LHCN-M2 (cell line): ENCODE measurements around the gene CTDP1. TPM values are rescaled to one million over a fixed set of nuclear protein-coding genes. Genes with fewer than 3 reads are reported as not detected.
"Not testable (repeated sequence)": the region's sequence is repeated elsewhere in the genome, so short reads cannot be mapped to it uniquely, and the experiment has no call there.

Source experiments
- DNase-seq: peaks from one replicate; pipeline ENCODE4 v3.0.0-alpha.2; 2012; ENCODE audit warnings: low read depth
- total RNA-seq: library from RNA; depleted of rRNA; stranded (reverse); fragments of >200 nt; gene quantifications from 2 replicates; pipeline ENCODE4 v1.2.3, GENCODE V29; 2014

Gene CTDP1
- total RNA-seq, 1 experiment from 2014 or later: 16.4 TPM

- DNase-seq: no peak
These were observed 18.4 kb downstream of the CTDP1 start for GRCh38 chr18:79697976-79698375.

- DNase-seq: peak; percentile 62
These were observed 19.2 kb downstream of the CTDP1 start for GRCh38 chr18:79698668-79699335.

- DNase-seq: no peak
These were observed 20.1 kb downstream of the CTDP1 start for GRCh38 chr18:79699653-79700052.

GRCh38 chr18:79702906-79703305 is 23.3 kb downstream of the CTDP1 start:
- DNase-seq: no peak

- DNase-seq: no peak
These were observed 25.0 kb downstream of the CTDP1 start for GRCh38 chr18:79704631-79705030.

- no peak for DNase-seq
These were observed 25.7 kb downstream of the CTDP1 start for GRCh38 chr18:79705272-79705671.

- DNase-seq: no peak
These were observed 26.4 kb downstream of the CTDP1 start for GRCh38 chr18:79706006-79706405.

- DNase-seq: no peak
These were observed 27.1 kb downstream of the CTDP1 start for GRCh38 chr18:79706658-79707057.

- DNase-seq: no peak
These were observed 27.6 kb downstream of the CTDP1 start for GRCh38 chr18:79707239-79707638.

- DNase-seq: no peak
These were observed 28.1 kb downstream of the CTDP1 start for GRCh38 chr18:79707671-79708070.

- DNase-seq: no peak
These were observed 28.8 kb downstream of the CTDP1 start for GRCh38 chr18:79708412-79708811.

- DNase-seq: no peak
These were observed 32.7 kb downstream of the CTDP1 start for GRCh38 chr18:79712206-79712857.

- DNase-seq: no peak
These were observed 33.7 kb downstream of the CTDP1 start for GRCh38 chr18:79713341-79713740.

GRCh38 chr18:79714531-79715240 is 35.1 kb downstream of the CTDP1 start:
- no peak for DNase-seq

- DNase-seq: no peak
These were observed 35.7 kb downstream of the CTDP1 start for GRCh38 chr18:79715280-79715679.

- no peak for DNase-seq
These were observed 37.5 kb downstream of the CTDP1 start for GRCh38 chr18:79717059-79717458.

GRCh38 chr18:79717555-79718074 is 38.0 kb downstream of the CTDP1 start:
- no peak for DNase-seq

GRCh38 chr18:79718126-79718525 is 38.5 kb downstream of the CTDP1 start:
- no peak for DNase-seq

GRCh38 chr18:79718878-79719477 is 39.4 kb downstream of the CTDP1 start:
- no peak for DNase-seq

- not testable (repeated sequence) for DNase-seq
These were observed 40.1 kb downstream of the CTDP1 start for GRCh38 chr18:79719478-79720358.

GRCh38 chr18:79720359-79720733 is 40.7 kb downstream of the CTDP1 start:
- DNase-seq: no peak
